ENCODE data around the gene NUP214. TPM values are rescaled to one million over a fixed set of nuclear protein-coding genes. Genes with fewer than 3 reads are reported as not detected.

Gene NUP214
- total and polyA plus RNA-seq, 2 of the 8 experiments (the other 6 are each of a cell fraction or from before 2014, with no cell fraction given) = 28.6 to 50.2 TPM

DNA sequence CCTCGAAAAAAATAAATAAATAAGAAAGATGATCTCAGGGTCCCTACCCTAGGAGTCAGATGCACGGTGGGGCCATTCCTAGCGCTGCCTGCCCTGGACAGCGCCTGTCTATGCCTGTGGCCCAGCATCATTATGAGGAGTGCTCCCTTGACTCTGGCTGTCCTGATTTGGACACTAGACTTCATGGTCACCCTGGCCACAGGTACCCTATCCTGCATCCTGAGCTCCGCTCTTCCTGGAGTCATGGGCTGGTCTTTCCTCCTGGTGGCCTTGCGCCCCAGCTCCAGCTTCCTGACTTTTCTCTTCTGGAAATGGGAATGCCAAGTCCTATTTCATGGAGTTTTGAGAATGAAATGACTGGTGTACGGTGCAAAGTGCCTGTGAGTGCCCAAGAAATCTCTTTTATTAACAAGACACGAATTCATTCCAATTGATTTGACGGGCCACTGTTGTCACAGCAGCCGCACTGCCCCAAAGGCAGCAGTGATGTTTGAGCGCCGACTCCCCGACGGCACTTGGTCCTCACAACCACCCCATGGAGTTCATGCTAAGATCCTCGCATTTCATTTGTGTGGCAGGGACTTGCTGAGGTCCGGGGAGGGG is 29.6 kb upstream of the NUP214 start:
- WGBS, 2 experiments (ENCODE audit: extremely low coverage in 1 of 2, insufficient coverage in 1 of 2, insufficient read length in 1 of 2, insufficient replicate concordance in 2 of 2, low coverage in 1 of 2, low lambda C conversion rate in 2 of 2, missing lambda C conversion rate in 1 of 2) = 47% methylated on average over 16 of the region's 16 CpGs; no CpG with 5 or more reads in 1 of the 2 experiments
- FAIRE-seq = no peak

More for the DNA sequence above, 29.6 kb upstream of the NUP214 start:
- peak overlapping the region; percentile 57 for H2BK120ac ChIP-seq (replicated peaks; ENCODE audit: low read depth, low read length)
- H3K36me3 ChIP-seq (ENCODE audit: control insufficient read depth in 2 of 4, insufficient read depth in 4 of 4, low read length in 3 of 4) = peaks cover 0 to 11% (median 0%) of the 10 kb centered on the region in 4 experiments; a peak in 3 of 8 replicates
- no peaks in the 10 kb centered on the region for H3K9me3 ChIP-seq (ENCODE audit: insufficient read depth in 2 of 2, low read depth in 1 of 2, low read length in 1 of 2)
- ChIA-PET POLR2A (ENCODE audit: partially characterized antibody) (interaction anchor here (1.2 to 29.0 kb wide), 6 partner anchors 11 to 193 kb away, joined by 3 to 751 read pairs (median 6); partner anchors contain the start of gene NUP214), CTCF (ENCODE audit: partially characterized antibody) (interaction anchor here (1.0 to 3.7 kb wide), 9 partner anchors 9 to 65 kb away, joined by 3 to 24 read pairs (median 5); no protein-coding TSS in a partner anchor)
- H3K4ac ChIP-seq (replicated peaks; ENCODE audit: insufficient read length, low read depth, low read length) = peak overlapping the region; percentile 85
- peak overlapping the region; percentile 95 for H2BK15ac ChIP-seq (ENCODE audit: low read length)
- H3K27ac ChIP-seq (ENCODE audit: low read depth, low read length) = no peak overlapping the region
- peaks cover 0 to 13% of the 10 kb centered on the region in 2 experiments; a peak in 1 of 4 replicates for H3K79me2 ChIP-seq (ENCODE audit: control insufficient read depth in 1 of 2, insufficient read depth in 2 of 2, low read length in 2 of 2)
- no peaks in the 10 kb centered on the region; a peak in 1 of 7 replicates for H3K27me3 ChIP-seq (replicated peaks in 1 of 4; ENCODE audit: control insufficient read depth in 3 of 4, extremely low read depth in 1 of 4, insufficient read depth in 3 of 4, low read length in 3 of 4)
- peak overlapping the region; percentile 5 to 53 (median 20); a peak in 6 of 8 replicates for H3K4me3 ChIP-seq (ENCODE audit: extremely low read depth in 1 of 4, insufficient read depth in 2 of 4, low read depth in 3 of 4, low read length in 4 of 4)
- H2AK5ac ChIP-seq (ENCODE audit: low read depth, low read length) = peak overlapping the region; percentile 16; the same call in 1 of the 2 replicates
- H3K23ac ChIP-seq (ENCODE audit: insufficient read length) = no peak overlapping the region
- H3K79me1 ChIP-seq (ENCODE audit: low read depth, low read length) = peaks cover 8% of the 10 kb centered on the region
- peak overlapping the region; percentile 11 for H3K18ac ChIP-seq (ENCODE audit: extremely low read depth, low read length)
- no peak overlapping the region for H2BK5ac ChIP-seq (ENCODE audit: low read depth, low read length)
- DNase-seq (ENCODE audit: low read depth in 1 of 2, low spot score in 2 of 2) = no peak
- no peak overlapping the region for H4K8ac ChIP-seq (ENCODE audit: extremely low read depth, insufficient read depth, low read length)
- no peak overlapping the region for H3K56ac ChIP-seq (replicated peaks; ENCODE audit: insufficient read length, low read depth, low read length)
- H2BK20ac ChIP-seq (ENCODE audit: low read length) = peak overlapping the region; percentile 80
- no peak overlapping the region for H2BK12ac ChIP-seq (ENCODE audit: low read depth, low read length)
- H2AFZ ChIP-seq (ENCODE audit: low read length) = 0 out of 2 replicates have a peak overlapping the region, but pooled peaks have one; percentile 33
- H3K9ac ChIP-seq (replicated peaks in 1 of 4; ENCODE audit: extremely low read depth in 1 of 4, low read depth in 3 of 4, low read length in 3 of 4) = no peak overlapping the region
- H3K14ac ChIP-seq (ENCODE audit: insufficient read length) = no peak overlapping the region
- peak overlapping the region; percentile 72 to 83 for H3K4me2 ChIP-seq (ENCODE audit: insufficient read depth in 1 of 2, low read depth in 2 of 2, low read length in 2 of 2)
- no peak overlapping the region for H4K5ac ChIP-seq (ENCODE audit: insufficient read length, low read depth, low read length)
- H4K20me1 ChIP-seq (replicated peaks in 1 of 2; ENCODE audit: control insufficient read depth in 1 of 2, insufficient read depth in 2 of 2, low read length in 2 of 2) = peaks cover 3 to 7% of the 10 kb centered on the region in 2 experiments
- peaks cover 5% of the 10 kb centered on the region for H3K23me2 ChIP-seq (ENCODE audit: low read depth, low read length)
- no peak for TF ChIP-seq CREB1 (IDR thresholded peaks at IDR 0.05)
- TF ChIP-seq ASH2L (IDR thresholded peaks at IDR 0.05; ENCODE audit: low read length) = peak; percentile 21
- H4K91ac ChIP-seq (replicated peaks; ENCODE audit: insufficient read length, low read length) = no peak overlapping the region
- H3K4me1 ChIP-seq (replicated peaks in 1 of 4; ENCODE audit: control insufficient read depth in 3 of 4, insufficient read depth in 4 of 4, low read length in 3 of 4) = peaks cover 0 to 38% (median 29%) of the 10 kb centered on the region in 4 experiments; a peak in 6 of 7 replicates

Measured in H1 (cell line).